Tibial nerve (tissue), 4 donors: ENCODE results near the gene AOPEP. TPM values are rescaled to one million over a fixed set of nuclear protein-coding genes. Genes with fewer than 3 reads are reported as not detected.

ENCODE experiments used
- DNase-seq, 2 donors: peaks; one replicate each; pipeline ENCODE4 v3.0.0-alpha.2; 2019; ENCODE audit warnings: low spot score in 2 of 2
- H3K27ac ChIP-seq, 4 donors: fragments of 200-600 bp; sonication (generic) in 3 of 4; one replicate each; pipeline ENCODE4 v1.5.1; 2017 to 2019; ENCODE audit warnings: mild to moderate bottlenecking in 1 of 4
- H3K27me3 ChIP-seq, 2 donors: fragments of 200-600 bp; sonication (generic) in 1 of 2; one replicate each; pipeline versions ENCODE4 v1.5.1 to v1.6.0; 2017 to 2019
- H3K36me3 ChIP-seq, 3 donors: fragments of 200-600 bp; sonication (generic); one replicate each; pipeline ENCODE4 v1.5.1; 2018 to 2019
- H3K4me1 ChIP-seq, 4 donors: fragments of 200-600 bp; sonication (generic) in 3 of 4; one replicate each; pipeline ENCODE4 v1.5.1; 2017 to 2019
- H3K4me3 ChIP-seq, 4 donors: fragments of 200-600 bp; sonication (generic) in 3 of 4; one replicate each; pipeline ENCODE4 v1.5.1; 2017 to 2019; ENCODE audit warnings: mild to moderate bottlenecking in 1 of 4, moderate library complexity in 1 of 4
- H3K9me3 ChIP-seq, 4 donors: fragments of 200-600 bp; sonication (generic) in 3 of 4; one replicate each; pipeline ENCODE4 v1.5.1; 2017 to 2019
- EP300 ChIP-seq, 2 donors: sonication (generic); formaldehyde crosslinking; IDR thresholded peaks; one replicate each; pipeline ENCODE4 v1.6.1; 2017; ENCODE audit warnings: antibody characterized with exemption in 2 of 2, mild to moderate bottlenecking in 1 of 2
- POLR2A ChIP-seq, 2 donors: fragments of 450-650 bp; IDR thresholded peaks; one replicate each; pipeline ENCODE4 v1.6.1; 2017; ENCODE audit warnings: antibody characterized with exemption in 2 of 2, mild to moderate bottlenecking in 2 of 2, moderate library complexity in 2 of 2
- WGBS, 2 donors: methylation state at CpG; one replicate each; pipeline ENCODE4 v1.1.5; 2018; 5-methylcytosine and 5-hydroxymethylcytosine counted together
- small RNA-seq: library from RNA; depleted of rRNA; stranded (forward); fragments of <200 nt; gene quantifications from one replicate; pipeline ENCODE3, GENCODE V24; 2016
- total RNA-seq, 4 donors: library from RNA; depleted of rRNA; stranded (reverse); fragments of >200 nt; gene quantifications; one replicate each; pipeline ENCODE4 v1.1.0, GENCODE V29; 2016
- TF ChIP-seq, protein P1 (sequence below), 5 experiments: fragments of 200-600 bp in 3 of 5; fragments of 450-650 bp in 2 of 5; sonication (generic) in 3 of 5; IDR thresholded peaks; one replicate each; pipeline ENCODE4 v1.5.1; 2016 to 2019; ENCODE audit warnings: antibody characterized with exemption in 5 of 5, mild to moderate bottlenecking in 3 of 5, moderate library complexity in 2 of 5

Gene AOPEP
- total RNA-seq, 4 donors from 2014 or later = 236 to 323 (median 265) TPM

DNA sequence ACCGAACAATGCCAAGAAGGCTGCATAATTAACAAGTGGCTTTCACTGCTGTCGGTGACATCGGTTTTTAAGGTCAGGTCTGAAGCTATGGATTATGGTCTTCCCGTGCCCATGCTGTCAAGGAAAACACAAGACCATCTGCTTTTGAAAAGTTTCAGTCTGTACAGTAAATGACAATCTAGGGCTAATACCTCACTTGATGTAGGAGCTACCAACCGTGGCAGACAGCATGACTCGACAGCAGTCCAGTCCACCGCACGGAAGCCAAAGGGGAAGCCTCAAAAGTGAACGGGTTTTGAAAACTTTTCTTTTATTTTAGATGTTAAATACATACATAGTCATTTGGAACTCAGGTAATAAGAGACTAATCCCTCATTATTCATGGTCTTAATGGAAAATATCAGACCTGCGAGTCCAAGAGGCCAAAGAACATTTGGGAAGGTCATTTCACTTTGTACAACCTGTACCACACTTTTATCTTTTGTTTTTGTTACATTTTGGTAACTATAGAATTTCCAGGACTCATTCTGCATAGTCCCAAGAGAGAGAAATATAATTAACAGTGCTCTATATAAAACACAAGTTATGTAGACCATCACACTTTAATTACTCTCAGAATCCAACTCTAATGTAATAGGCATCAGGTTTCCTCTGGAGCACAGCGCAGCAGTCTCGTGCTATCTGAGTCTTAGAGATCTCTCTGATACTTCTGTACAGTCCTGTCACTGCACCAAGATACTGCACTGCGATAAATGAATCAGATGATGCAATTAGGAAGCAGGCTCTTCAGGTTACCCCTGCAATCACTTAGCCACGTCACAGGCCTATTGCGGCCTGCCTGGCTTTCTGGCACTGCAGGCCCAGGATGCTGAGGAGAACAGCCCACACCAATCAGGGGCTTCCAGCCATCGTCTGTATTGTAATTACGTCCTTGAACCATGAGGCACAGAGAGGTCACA is 406.1 kb downstream of the AOPEP start:
- peak overlapping the region in 2 of 4 donors; percentile 28 to 47 for H3K27ac ChIP-seq
- WGBS, 2 donors = 70 to 79% methylated on average over 17 of the region's 17 CpGs
- TF ChIP-seq POLR2A (IDR thresholded peaks at IDR 0.05) (no peak), EP300 (IDR thresholded peaks at IDR 0.05) (no peak)
- TF ChIP-seq, protein P1, sequence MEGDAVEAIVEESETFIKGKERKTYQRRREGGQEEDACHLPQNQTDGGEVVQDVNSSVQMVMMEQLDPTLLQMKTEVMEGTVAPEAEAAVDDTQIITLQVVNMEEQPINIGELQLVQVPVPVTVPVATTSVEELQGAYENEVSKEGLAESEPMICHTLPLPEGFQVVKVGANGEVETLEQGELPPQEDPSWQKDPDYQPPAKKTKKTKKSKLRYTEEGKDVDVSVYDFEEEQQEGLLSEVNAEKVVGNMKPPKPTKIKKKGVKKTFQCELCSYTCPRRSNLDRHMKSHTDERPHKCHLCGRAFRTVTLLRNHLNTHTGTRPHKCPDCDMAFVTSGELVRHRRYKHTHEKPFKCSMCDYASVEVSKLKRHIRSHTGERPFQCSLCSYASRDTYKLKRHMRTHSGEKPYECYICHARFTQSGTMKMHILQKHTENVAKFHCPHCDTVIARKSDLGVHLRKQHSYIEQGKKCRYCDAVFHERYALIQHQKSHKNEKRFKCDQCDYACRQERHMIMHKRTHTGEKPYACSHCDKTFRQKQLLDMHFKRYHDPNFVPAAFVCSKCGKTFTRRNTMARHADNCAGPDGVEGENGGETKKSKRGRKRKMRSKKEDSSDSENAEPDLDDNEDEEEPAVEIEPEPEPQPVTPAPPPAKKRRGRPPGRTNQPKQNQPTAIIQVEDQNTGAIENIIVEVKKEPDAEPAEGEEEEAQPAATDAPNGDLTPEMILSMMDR (IDR thresholded peaks at IDR 0.05) = no peak
- peaks cover 0 to 37% (median 6%) of the 10 kb centered on the region in 4 donors for H3K4me1 ChIP-seq
- H3K4me3 ChIP-seq = no peak overlapping the region
- DNase-seq = no peak
- H3K9me3 ChIP-seq = no peaks in the 10 kb centered on the region
- peaks cover 0 to 11% (median 0%) of the 10 kb centered on the region in 3 donors for H3K36me3 ChIP-seq
- no peaks in the 10 kb centered on the region for H3K27me3 ChIP-seq

DNA sequence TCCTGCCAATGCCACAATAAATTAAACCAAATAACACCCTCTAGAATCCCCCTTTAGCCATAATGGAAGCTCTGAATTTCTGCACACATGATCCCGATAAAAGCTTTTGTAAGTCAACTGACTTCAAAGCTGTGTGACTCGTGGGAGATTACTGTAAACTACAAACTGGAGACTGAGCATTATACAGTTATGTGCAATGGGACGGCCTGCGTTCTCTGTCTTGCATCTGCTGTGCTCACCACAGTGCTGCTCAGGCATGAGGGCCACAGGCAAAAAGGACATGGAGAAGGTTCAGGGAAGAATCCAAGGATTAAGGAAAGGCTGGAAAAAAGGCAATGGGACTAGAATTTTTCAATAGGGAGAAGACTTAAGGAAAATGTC is 406.8 kb downstream of the AOPEP start:
- no peak for DNase-seq
- Histone ChIP-seq H3K36me3 (peaks cover 0 to 15% (median 0%) of the 10 kb centered on the region in 3 donors), H3K27me3 (no peaks in the 10 kb centered on the region), H3K9me3 (no peaks in the 10 kb centered on the region), H3K4me3 (no peak overlapping the region), H3K27ac (no peak overlapping the region), H3K4me1 (peaks cover 0 to 31% (median 4%) of the 10 kb centered on the region in 4 donors)
- 62 to 73% methylated on average over 4 of the region's 4 CpGs for WGBS, 2 donors
- TF ChIP-seq POLR2A (IDR thresholded peaks at IDR 0.05) (no peak), EP300 (IDR thresholded peaks at IDR 0.05) (no peak)
- TF ChIP-seq, protein P1 (IDR thresholded peaks at IDR 0.05) = no peak

DNA sequence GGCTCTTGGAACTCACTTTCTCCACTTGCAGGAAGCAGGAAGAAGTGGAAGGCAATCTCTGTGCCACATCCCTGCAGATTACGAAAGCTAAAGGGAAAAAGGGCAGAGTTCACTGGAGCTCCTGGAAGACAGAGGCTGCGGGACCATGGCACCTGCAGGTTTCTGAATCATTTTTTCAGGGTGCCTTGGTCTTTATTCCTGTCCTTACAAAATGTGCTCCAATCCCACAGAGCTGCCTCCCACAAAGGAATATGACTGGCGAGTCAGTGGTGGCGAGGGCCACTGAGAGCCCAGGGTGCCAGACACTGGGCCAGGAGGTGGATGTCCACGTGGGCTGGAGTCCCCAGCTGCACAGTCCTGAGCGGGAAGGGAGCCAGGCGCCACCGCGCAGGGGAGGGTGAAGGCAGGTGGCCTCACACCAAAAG is 408.0 kb downstream of the AOPEP start:
- Histone ChIP-seq H3K27ac (peak overlapping the region in 2 of 4 donors; percentile 2 to 38), H3K27me3 (no peaks in the 10 kb centered on the region), H3K36me3 (peaks cover 0 to 15% (median 0%) of the 10 kb centered on the region in 3 donors), H3K4me3 (no peak overlapping the region), H3K4me1 (peaks cover 0 to 28% (median 4%) of the 10 kb centered on the region in 4 donors), H3K9me3 (no peaks in the 10 kb centered on the region)
- WGBS, 2 donors = 93% methylated on average over 9 of the region's 9 CpGs
- DNase-seq = no peak
- TF ChIP-seq EP300 (IDR thresholded peaks at IDR 0.05) = no peak
- no peak for TF ChIP-seq POLR2A (IDR thresholded peaks at IDR 0.05)
- TF ChIP-seq, protein P1 (IDR thresholded peaks at IDR 0.05) = no peak

DNA sequence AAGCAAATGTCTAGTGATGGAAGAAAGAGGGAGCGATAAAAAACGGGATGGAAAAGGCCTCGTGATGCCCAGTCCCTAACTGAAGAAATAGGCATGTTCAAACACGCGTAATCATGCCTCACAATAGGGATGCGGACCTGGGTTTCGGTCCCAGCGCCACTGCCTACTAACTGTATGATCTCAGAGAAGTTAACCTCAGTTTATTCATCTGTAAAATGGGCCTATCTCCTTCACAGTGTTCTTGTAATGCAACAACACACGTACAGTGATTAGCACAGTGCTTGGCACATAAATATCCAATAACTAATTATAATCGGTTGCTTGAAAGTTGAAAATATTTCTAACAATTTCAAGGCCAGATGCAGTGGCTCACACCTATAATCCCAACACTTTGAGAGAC is 409.3 kb downstream of the AOPEP start:
- Histone ChIP-seq H3K4me1 (peaks cover 0 to 15% (median 4%) of the 10 kb centered on the region in 4 donors), H3K27ac (no peak overlapping the region), H3K9me3 (no peaks in the 10 kb centered on the region), H3K4me3 (no peak overlapping the region), H3K36me3 (peaks cover 0 to 15% (median 0%) of the 10 kb centered on the region in 3 donors), H3K27me3 (no peaks in the 10 kb centered on the region)
- TF ChIP-seq EP300 (IDR thresholded peaks at IDR 0.05) (no peak), POLR2A (IDR thresholded peaks at IDR 0.05) (no peak)
- TF ChIP-seq, protein P1 (IDR thresholded peaks at IDR 0.05) = no peak
- WGBS, 2 donors = 96 to 97% methylated on average over 10 of the region's 10 CpGs
- DNase-seq = no peak

Small RNA genes within 50 kb of the gene (small RNA-seq; reads per million reads assigned to genes)
- not detected for gene MIR2278
- 813 reads per million, percentile 98 among the genes with 10 or more reads in this experiment for gene MIR23B
- 2,408 reads per million, percentile 99 among the genes with 10 or more reads in this experiment for gene MIR27B
- gene MIR3074 = not detected
- gene MIR6081 = not detected

Other genes with a start within 250 kb of the AOPEP start
- gene PCAT7, start 171.6 kb upstream of the AOPEP start, total RNA-seq = under 1 TPM in 1 of 4 donors, not detected in 3; 0.22 TPM
- gene FBP2, start 132.9 kb upstream of the AOPEP start, total RNA-seq = not detected
- gene FBP1, start 87.2 kb upstream of the AOPEP start, total RNA-seq = 1 to 10 TPM; 4.8 to 8.6 (median 5.8) TPM